HG02943 (cell line): Measurements from ENCODE around the gene CYTH3.

Experiments
- ATAC-seq: cut with Tn5 transposase; IDR thresholded peaks from one replicate; pipeline ENCODE4 v1.9.1; 2021; ENCODE audit warnings: mild to moderate bottlenecking, low read depth, moderate library complexity; ENCODE audit not compliant: unreplicated experiment

CYTH3 gene

DNA sequence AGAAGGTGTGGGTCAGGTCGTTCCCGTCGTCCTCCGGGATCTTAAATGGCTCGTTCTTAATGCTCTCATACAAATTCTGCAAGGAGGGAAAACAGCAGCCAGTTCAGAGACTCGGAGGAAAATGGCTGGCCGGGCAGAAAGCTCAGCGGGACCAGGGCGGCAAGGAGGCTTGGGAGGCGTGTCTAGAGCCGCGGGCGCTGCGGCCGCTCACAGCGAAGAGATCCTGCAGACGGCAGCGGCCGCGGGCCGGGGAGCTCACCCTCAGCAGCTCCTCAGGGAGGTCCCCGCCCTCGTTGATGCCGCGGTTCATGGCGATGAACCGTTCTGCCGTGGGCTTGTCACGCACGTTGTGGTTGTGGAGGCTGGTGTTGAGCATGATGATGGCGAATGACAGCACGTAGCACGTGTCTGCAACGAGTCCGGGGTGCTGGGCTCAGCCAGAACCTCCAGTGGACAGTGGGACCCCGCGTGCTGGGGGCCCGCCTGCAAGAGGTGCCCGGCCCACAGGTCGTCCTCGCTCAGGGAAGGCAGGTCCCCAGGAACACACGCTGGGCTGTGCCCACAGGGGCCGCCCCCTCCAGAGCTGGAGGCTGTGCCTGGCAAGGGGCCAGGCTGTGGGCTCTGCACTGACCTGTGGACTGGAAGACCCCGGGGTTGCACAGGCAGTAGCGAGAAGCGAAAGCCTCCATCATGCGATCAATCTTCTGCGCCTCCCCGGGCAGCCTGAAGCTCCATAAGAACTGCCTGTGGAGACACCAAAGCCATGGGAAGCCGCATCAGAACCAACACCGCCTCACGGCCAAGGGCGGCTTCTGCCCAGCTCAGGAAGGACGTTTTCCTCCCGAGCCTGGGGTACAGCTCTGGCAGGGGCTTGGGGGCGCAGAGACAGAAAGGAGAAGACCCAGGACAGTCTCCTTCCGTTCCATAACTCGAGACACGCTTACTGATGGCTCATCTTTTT, 101.6 kb downstream of the CYTH3 start:
- no peak for ATAC-seq

DNA sequence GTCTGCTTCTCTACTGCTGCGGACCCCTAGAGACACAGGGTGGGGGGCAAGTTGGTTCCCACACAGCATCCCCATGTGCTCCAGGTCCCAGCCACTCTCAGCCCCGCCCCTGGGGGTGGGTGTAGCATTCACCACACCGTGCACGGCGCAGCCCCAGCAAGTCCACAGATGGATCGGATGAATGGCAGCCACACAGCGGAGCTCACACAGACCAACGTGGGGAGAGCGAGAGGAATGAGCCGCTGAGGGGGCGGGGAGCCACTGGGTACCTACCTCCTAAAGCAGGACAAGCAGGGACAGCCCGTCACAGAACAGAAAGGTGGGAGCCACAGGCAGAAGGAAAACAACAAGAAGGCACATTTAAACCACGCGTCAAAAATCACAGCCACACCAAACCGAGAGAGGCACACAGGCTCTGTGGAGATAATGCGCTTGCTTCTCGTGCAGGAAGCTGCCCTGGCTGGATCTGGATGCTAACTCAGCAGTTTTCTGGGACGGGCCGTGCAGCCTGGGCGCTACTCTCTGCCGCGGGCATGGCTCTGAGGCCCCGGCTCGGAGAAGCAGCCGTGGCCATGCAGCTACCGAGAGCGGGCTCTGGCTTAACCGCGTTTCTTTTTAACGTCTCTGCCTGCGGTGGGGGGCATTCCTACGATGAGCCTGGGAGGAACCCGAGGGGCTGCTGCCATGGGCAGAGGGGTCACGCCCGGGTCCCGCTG, 102.5 kb downstream of the CYTH3 start:
- ATAC-seq, result no peak

DNA sequence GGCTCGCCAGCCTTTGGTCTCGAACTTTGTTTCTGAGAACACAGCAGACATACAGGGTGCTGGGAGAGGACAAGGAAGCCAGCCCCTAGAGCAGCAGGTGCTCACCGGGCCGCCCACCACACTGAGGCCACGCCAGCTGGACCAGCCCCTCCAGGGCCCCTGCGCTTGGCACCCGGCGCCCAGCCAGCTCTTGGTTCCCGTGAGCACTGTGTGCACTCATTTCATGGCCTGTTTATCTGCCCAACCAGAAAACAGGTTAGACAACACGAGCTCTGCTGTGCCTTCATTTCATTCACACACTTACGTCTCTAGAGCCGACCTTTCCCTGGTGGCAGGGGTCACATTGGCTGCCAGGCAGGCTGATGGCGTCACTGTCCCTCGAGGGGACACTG, 104.0 kb downstream of the CYTH3 start:
- no peak for ATAC-seq

DNA sequence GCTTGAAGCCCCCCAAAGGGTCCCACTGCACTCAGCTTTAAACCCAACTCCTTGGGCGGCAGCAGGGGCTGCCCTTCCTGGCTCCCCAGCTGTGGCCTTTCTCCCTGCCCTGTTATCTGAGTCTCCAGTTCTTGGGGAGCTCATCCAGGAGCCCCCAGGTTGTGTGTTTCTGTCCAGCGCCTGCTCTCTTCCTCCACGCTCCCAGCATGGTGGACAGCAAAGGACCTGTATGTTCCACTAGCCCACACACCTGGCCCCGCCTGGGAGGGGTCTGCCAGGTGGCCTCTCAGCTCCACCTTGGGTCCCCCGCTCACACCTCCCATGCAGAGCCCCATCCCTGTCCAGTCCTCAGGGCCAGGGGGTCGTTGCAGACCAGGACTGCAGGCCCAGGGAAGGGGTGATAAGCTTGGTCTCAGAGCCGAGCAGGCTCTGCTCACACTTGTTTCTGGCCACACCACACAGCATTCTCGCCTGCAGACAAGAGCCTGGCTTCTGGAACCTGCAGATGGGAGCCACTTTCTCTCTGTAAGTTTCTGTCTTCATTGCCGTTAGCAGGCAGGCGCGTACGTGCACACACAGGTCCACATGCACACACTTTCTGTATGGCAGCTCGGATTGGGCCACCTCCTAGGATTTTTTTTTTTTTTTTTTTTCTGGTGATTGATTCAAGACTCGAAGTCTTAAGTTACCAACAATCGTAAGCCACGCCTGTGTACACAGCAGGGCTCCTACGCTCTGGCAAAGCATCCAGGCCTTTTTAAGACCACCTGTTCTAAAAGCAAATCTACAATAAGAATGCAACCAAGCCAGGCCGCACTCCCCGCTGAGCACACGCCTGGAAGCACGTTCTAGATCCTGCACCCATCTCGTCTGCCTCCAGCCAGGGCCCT, 104.6 kb downstream of the CYTH3 start:
- ATAC-seq, result no peak

DNA sequence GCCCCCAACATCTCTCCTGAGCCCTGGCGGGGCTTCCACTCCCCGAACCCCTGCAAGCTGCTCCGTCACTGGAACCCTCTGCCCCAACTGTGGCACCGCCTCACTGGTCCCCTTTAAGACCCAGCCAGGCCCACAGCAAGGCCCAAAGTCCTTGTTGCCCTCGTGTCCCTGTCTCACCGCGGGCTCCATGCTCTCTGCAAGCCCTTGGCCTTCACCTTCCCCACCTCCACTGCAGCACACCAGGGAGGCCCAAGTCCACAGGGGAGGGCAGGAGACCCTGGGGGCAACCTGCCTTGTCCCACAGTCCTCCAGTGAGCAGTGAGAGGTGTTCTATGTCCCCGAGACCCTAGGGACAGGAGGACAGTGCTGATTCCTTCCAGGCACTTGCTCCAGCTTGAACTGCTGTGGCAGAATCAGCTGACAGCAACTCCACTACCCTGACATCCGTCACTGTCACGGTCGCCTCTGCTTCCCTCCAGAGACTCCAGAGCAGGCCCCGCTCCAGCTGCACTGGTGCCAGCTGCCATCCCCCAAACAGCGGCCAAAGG, 105.3 kb downstream of the CYTH3 start:
- no peak for ATAC-seq

DNA sequence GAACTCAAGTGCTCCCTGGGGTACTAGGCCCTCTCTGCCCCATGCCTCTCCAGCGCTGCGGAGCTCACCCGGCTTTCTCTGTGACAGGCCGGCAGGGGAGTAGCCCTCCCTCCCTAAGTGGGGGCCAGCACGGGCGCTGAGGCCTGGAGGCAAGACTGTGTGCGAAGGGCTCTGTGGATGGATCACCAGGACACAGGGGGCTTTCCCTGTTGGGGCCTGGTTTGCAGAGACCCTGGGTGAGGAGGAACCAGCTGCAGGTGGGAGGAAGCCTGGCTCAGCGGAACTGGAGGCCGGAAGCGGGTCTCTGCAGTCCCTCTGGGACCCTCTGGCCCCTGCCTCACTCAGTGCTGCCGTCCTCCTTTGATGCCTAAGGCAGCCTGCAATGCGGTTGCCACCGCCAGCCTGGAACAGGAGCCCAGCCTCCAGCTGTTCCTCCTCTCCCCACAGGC, 106.0 kb downstream of the CYTH3 start:
- no peak for ATAC-seq

DNA sequence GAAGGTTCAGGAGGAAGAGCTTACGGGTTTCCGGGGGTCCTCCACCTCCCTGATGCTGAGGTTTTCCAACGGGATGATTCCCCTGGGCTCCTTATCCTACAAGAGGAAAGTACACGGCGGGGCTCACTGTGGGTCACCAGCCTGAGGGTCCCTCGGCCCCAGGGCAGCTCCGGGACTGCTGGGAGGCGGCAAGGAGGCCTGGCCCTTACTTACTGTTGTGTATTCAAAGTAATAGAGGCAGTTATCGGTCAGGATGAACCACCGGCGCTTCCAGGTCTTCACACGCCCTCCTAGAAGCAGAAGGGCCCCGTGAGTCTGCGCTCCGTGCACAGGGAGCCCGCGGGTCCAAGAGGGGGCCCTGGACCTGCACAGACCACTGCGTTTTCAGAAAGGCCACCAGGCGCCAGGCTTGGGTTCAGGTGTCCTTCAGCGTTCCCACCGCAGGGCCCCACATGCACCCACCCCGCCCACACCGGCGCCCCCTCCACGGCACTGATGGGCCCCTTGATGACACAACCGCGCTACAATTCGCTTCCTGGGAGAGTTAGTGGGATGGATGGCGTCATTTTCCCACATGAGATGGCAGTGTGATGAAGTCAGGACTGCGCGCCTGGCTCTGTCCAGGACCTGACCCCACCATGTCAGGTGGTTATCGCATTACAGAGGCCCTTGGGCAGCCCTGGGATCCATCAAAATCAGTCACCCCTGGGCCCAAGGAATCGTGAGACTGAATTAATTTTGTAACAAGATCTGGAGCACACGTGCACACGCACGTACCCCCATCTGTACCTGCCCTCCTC, 106.7 kb downstream of the CYTH3 start:
- ATAC-seq, result no peak

DNA sequence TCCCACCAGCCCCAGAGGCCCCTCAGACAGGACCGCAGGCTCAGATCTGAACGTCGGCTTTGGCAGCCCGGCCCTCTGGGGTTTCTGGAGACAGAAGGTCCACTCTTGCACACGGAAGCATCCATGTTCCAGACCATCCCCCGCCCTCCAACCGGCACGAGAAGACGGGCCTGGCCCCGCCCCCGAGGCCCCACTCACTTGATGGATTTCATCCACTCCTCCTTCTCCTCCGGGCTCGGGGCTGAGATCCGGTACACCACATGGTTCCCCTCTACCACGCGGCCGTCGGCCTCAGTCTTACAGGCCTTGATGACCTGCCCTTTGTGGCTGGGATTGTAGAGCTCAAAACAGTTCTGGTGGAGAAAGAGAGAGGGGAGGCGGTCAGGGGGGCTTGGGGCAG, 107.3 kb downstream of the CYTH3 start:
- ATAC-seq, result no peak

DNA sequence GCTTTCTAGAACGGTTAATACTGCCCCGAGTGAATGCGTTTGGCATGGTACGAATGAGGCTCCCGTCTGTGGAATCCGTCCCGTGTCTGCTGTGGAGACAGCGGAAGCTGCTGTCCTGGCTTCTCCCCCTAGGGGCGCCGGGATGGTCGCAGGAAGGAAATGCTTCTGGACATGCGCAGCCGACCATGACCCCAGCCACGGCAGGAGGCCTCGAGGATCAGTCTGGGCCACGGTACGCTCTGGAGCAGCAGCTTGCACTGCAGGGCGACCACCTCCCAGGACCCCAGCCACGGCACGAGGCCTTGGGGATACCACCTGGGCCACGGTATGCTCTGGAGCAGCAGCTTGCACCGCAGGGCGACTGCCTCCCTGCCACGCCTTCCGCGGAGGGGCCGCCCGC, 107.9 kb downstream of the CYTH3 start:
- ATAC-seq, result no peak

DNA sequence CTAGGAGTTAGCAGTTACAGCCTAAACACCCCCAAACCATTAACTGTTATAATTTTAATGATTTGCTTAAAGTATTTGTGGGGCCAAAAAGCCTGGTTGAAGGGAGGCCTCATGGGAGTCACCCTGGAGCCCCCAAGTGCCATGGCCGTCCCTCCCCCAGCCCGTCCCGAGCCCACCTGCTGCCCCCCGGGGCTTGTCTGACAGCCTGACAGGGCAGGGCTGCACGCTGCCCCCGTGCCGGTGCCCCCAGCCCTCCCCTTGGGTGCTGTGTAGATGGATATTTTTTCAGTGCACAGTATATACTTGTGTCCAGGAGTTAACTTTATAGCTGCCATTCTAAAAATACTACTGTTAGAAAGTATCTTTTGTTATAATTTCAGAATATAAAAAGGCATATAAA, 108.4 kb downstream of the CYTH3 start:
- ATAC-seq, result no peak

DNA sequence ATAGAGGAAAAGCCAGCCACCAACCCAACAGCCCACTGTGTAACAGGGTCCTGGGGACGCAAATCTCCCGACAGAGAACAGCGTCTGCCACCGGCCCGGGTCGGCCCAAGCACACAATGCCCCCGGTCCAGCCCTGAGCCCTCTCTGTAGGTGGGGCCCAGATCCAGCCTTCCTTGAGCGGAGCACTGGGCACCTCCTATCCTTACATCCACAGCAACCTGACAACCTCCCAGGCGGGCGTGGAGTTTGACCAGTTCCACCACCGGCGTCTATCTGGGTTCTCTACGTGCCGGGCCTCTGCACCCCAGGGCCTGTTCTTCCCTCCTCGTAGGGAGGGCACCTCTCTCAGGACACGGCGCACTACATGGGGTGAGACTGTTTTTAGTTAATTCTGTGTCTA, 109.0 kb downstream of the CYTH3 start:
- no peak for ATAC-seq

DNA sequence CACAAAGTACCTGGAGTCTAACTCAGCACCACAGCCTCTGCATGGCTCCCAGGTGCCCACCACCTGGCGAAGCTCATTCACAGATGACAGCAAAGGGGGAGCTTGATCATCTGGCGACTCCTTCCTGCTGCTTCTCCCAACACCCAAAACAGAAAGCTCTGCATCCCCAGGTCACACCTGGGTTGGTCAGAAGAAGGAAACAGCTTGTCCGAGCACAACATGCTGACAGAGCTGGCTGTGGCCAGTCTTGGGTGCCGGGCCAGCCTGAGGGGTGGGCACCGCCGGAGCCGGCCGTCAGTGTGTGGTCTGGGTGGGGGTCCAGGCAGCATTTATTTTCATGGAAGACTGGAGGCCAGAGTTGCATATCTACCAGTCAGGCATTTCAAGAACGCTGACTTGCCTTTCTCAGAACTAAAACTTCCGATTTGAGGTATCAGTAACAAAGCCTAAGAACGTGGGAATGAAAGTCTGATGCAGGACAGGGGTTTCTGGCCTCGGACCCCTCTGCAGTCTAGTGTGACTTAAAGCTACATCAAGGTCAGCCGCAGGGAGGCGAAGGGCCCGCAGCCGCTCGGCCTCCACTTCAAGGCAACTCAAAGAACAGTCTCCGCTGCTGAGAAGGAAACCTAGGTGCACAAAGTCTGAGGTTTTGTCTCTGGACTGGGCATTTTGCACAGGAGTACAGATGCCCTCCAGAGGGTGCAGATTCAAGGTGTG, 109.6 kb downstream of the CYTH3 start:
- ATAC-seq, result no peak

DNA sequence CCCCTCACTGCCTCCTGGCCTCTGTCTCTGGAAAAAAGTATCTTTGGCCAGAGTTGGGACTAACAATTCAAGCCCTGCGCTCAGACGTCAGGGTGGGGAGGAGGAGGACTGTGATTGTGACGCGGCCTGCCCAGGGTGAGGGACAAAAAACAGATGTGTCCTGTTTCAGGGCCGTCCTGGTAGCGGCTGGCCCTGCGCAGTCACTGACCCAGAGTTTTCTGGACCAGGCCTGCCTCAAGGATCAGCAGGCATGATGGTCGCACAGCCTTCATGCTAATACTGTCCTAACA, 110.1 kb downstream of the CYTH3 start:
- ATAC-seq, result no peak

DNA sequence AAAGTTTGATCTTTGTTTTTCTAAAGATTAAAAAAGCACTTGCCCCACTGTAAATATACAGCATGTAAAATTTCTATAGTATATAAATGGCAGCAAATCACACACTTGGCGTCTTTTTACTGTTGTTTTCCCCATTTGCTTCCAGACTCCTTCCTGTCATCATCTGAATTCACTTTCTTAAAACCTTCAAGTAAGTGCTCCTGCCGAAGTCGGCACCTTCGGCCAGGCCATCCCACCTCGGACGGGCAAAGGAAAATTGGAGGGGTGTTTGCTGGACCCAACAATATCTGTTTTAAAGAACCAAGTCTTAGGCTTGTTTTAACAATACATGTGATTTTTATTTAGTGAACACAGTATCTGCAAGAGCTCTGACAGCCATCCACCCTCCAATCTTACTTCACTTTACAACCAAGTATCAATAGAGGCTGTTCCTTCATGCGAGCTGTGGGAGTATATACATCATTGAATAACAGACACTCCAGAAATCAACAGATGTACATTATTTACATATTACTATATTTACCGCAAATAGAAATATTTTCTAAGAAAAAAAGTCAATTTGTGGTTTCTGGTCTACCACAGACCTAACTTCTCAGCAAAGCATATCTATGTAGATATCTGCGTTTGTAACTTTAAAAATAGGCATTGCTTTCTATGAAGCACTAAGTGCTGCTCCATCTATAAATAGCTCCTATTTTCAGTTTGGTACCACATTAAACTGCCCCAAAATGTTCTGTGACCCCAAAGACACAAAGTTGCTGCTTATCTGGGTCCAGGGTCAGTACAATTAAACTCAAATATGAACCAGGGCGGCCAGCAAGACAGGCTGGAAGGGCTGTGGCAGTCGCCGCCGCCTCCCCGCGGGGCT, 110.7 kb downstream of the CYTH3 start:
- ATAC-seq, result no peak

DNA sequence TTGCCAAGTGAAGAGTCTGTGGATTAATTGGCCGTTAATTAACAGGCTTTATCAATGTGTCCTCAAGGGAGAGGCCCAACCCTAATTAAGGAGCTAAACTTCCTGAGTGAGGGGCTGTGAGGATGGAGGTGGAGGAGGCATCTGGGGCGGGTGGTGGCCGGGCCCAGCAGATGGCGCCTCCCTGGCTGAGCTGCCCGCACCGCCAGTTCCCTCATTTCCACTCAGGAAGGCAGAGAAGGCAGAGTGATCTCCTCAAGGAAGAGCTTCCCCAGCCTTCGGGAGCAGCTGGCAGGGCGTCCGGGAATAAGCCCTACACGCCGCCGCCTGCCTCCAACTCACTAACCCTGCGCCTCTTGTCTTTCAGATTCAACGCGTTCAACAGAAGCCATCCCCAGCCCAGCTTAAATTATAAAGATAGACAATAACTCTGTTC, 112.2 kb downstream of the CYTH3 start:
- no peak for ATAC-seq

DNA sequence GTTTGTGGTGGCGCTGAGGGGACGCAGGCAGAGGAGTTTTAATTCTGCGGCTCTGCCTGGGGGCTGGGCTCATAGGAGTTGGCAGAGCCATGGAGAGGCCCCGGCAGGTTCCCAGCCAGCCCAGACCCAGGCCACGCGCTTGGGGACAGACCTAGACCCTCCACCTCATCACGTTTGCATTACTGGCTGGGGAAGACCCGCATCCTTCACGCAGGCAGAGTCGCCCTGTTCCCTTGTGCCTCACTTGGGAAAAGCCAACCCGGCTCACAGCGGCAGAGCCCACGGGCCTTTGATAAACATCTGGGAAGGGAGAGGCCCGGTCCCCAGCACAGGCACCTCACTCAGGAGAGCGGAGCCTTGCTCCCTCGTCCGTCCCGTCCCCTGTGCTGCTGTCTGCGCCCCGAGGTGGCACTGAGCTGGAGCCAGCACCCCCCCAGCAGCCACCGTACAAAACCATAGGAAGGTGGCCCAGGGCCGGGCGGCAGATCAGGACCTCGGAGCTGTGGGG, 112.8 kb downstream of the CYTH3 start:
- ATAC-seq, result no peak

DNA sequence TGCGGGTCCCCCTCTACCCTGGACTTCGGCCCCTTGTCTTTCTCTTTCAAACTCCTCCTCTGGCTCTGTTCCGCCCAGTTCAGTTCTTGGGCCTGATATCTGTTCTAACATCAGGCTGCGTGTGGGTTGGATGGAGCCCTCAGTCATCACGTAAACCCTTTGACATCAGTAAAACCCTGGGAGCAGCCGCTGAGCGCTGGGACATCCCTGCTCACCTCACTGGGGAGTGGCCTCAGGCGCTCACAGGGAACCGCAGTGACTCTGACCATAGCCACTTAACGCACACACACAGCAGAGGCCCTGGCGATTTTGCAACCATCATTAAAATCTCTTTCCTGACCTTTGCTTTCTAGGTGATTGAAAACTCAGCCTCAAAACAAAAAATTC, 113.3 kb downstream of the CYTH3 start:
- ATAC-seq, result no peak

DNA sequence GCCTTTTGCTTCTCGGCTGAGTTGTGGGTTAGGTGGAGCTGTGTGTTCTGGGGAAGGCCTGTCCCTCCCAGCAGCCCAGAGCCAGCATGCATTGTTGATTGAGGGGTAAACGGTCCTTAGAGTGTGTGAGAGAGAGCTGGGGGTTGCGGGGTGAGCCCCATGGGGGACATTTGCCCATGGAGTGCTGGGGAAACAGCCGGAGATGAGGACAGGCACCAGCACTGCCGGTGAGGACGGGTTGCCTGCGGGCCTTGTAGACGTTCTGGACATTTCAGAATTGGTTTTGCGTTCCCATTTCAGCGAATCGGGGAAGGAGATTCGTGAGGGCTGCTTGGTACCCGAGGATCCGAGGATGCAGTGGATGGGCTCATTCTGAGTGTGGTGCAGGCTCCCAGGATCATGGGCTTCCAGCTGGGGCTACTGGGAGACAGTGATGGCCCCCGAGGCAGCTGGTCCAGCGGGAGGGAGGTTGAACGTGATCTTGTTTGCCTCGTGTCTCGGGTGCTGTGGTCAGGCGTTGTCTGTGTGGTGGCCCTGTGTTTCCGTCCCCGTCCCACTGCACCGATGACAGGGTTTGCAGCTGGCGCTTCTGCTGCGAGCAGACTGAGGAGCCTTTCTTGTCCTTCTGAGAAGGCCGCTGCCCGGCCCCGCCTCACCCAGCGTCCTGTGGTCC, 113.9 kb downstream of the CYTH3 start:
- no peak for ATAC-seq
